SU-DHL-6 (cell line): ENCODE data around the gene PDE1A.

Experiments
- H2AFZ ChIP-seq: fragments of 200-600 bp; sonication (generic); 2 replicates; pipeline ENCODE4 v1.6.1; 2014; ENCODE audit warnings: low read depth, mild to moderate bottlenecking, moderate library complexity, mixed read lengths, antibody characterized with exemption, low read length; ENCODE audit not compliant: severe bottlenecking
- H3F3A ChIP-seq: fragments of 200-600 bp; shearing (Covaris generic); 2 replicates; pipeline ENCODE4 v1.6.0; 2016; ENCODE audit warnings: antibody characterized with exemption, mild to moderate bottlenecking; ENCODE audit not compliant: insufficient read depth
- H3K27ac ChIP-seq: fragments of 200-600 bp; sonication (generic); 2 replicates; pipeline ENCODE4 v1.5.1; 2016; ENCODE audit warnings: low read depth, mild to moderate bottlenecking, low read length, moderate library complexity, mixed read lengths
- H3K27me3 ChIP-seq: fragments of 200-600 bp; sonication (generic), shearing (Covaris generic); 2 replicates; pipeline ENCODE4 v1.6.0; 2014; ENCODE audit warnings: mild to moderate bottlenecking, low read length
- H3K36me3 ChIP-seq: fragments of 200-600 bp; sonication (generic); 2 replicates; pipeline ENCODE4 v1.6.1; 2014; ENCODE audit warnings: mild to moderate bottlenecking, low read length, mixed read lengths
- H3K4me2 ChIP-seq: fragments of 300-600, 200-600 bp; shearing (Covaris generic), sonication (generic); 2 replicates; pipeline ENCODE4 v1.6.0; 2014; ENCODE audit warnings: low read length, low read depth, mild to moderate bottlenecking; ENCODE audit not compliant: poor library complexity, severe bottlenecking
- H3K4me3 ChIP-seq: fragments of 200-600 bp; sonication (generic); 2 replicates; pipeline ENCODE4 v1.5.1; 2014; ENCODE audit warnings: antibody characterized with exemption, low read length, mild to moderate bottlenecking, mixed read lengths; ENCODE audit not compliant: insufficient read depth, poor library complexity, severe bottlenecking
- H3K79me2 ChIP-seq: fragments of 200-600 bp; sonication (generic); 2 replicates; pipeline ENCODE4 v1.6.1; 2014; ENCODE audit warnings: mild to moderate bottlenecking, low read length, moderate library complexity; ENCODE audit not compliant: insufficient read depth
- H3K9ac ChIP-seq: fragments of 200-600 bp; sonication (generic); 2 replicates; pipeline ENCODE4 v1.7.0; 2014; ENCODE audit warnings: mild to moderate bottlenecking, low read length
- H3K9me2 ChIP-seq: fragments of 200-600 bp; sonication (generic); replicated peaks from 2 replicates; pipeline ENCODE4 v1.6.1; 2014; ENCODE audit warnings: low read length; ENCODE audit not compliant: insufficient read depth
- H3K9me3 ChIP-seq: fragments of 200-600 bp; sonication (generic); 2 replicates; pipeline ENCODE4 v1.6.1; 2014; ENCODE audit warnings: low read length, mixed read lengths; ENCODE audit not compliant: insufficient read depth
- H4K20me1 ChIP-seq: fragments of 200-600 bp; sonication (generic); 2 replicates; pipeline ENCODE4 v1.6.1; 2014; ENCODE audit warnings: low read depth, mild to moderate bottlenecking, antibody characterized with exemption, low read length, moderate library complexity, mixed read lengths
- CTCF ChIP-seq: fragments of 200-600 bp; sonication (generic); IDR thresholded peaks from one replicate; pipeline ENCODE4 v1.5.1; 2017; ENCODE audit warnings: antibody characterized with exemption, mild to moderate bottlenecking, low read length, moderate library complexity; ENCODE audit not compliant: insufficient read depth, poor library complexity, severe bottlenecking
- EZH2phosphoT487 ChIP-seq: fragments of 200-600 bp; sonication (generic), shearing (Covaris generic); conservative IDR thresholded peaks from 2 replicates; pipeline ENCODE4 v1.6.1; 2018; ENCODE audit warnings: mild to moderate bottlenecking, antibody characterized with exemption, low read length, moderate library complexity, mixed read lengths

Gene PDE1A

GRCh38 chr2:182426918-182427240 is at the start of gene PDE1A:
TSS of gene PDE1A (minus strand) at chr2:182427036.
- Histone ChIP-seq H3F3A (no peaks in the 10 kb centered on the region), H3K36me3 (no peaks in the 10 kb centered on the region), H3K9me3 (no peaks in the 10 kb centered on the region), H3K9ac (no peak within 1 kb of the TSS), H3K79me2 (no peaks in the 10 kb centered on the region), H3K4me3 (no peak within 1 kb of the TSS), H3K27ac (no peak within 1 kb of the TSS), H3K27me3 (no peaks in the 10 kb centered on the region), H3K4me2 (no peak within 1 kb of the TSS), H3K9me2 (no peaks in the 10 kb centered on the region), H2AFZ (no peak within 1 kb of the TSS), H4K20me1 (no peaks in the 10 kb centered on the region)
- no peak for TF ChIP-seq EZH2phosphoT487

GRCh38 chr2:182473635-182474034 is 46.8 kb upstream of the PDE1A start:
- Histone ChIP-seq H3K9me3 (no peaks in the 10 kb centered on the region), H3K4me3 (no peak overlapping the region), H3K9ac (no peak overlapping the region), H2AFZ (no peak overlapping the region), H3K4me2 (no peak overlapping the region), H3K36me3 (no peaks in the 10 kb centered on the region), H3K9me2 (no peaks in the 10 kb centered on the region; the same call in 1 of the 2 replicates), H3K79me2 (no peaks in the 10 kb centered on the region), H3K27me3 (no peaks in the 10 kb centered on the region), H4K20me1 (no peaks in the 10 kb centered on the region), H3K27ac (no peak overlapping the region), H3F3A (no peaks in the 10 kb centered on the region)
- TF ChIP-seq CTCF (no peak), EZH2phosphoT487 (no peak)

- H4K20me1 ChIP-seq = no peaks in the 10 kb centered on the region
- no peak overlapping the region for H3K4me3 ChIP-seq
- no peak overlapping the region for H2AFZ ChIP-seq
- H3K4me2 ChIP-seq = no peak overlapping the region
- H3K36me3 ChIP-seq = no peaks in the 10 kb centered on the region
- H3K9ac ChIP-seq = no peak overlapping the region
- no peaks in the 10 kb centered on the region for H3F3A ChIP-seq
- TF ChIP-seq CTCF (no peak), EZH2phosphoT487 (no peak)
- H3K9me2 ChIP-seq = no peaks in the 10 kb centered on the region
- H3K27me3 ChIP-seq = no peaks in the 10 kb centered on the region
- no peaks in the 10 kb centered on the region for H3K9me3 ChIP-seq
- no peaks in the 10 kb centered on the region for H3K79me2 ChIP-seq
- no peak overlapping the region for H3K27ac ChIP-seq
Observed at GRCh38 chr2:182463760-182464159, 36.9 kb upstream of the PDE1A start.

GRCh38 chr2:182456784-182457183 is 29.9 kb upstream of the PDE1A start:
- Histone ChIP-seq H3F3A (no peaks in the 10 kb centered on the region), H3K36me3 (no peaks in the 10 kb centered on the region), H2AFZ (no peak overlapping the region), H3K9me2 (no peaks in the 10 kb centered on the region), H3K4me2 (no peak overlapping the region), H3K9ac (no peak overlapping the region), H4K20me1 (no peaks in the 10 kb centered on the region), H3K9me3 (no peaks in the 10 kb centered on the region), H3K4me3 (no peak overlapping the region), H3K79me2 (no peaks in the 10 kb centered on the region), H3K27ac (no peak overlapping the region), H3K27me3 (no peaks in the 10 kb centered on the region)
- TF ChIP-seq CTCF = no peak
- TF ChIP-seq EZH2phosphoT487 = no peak
